ENCODE data around the gene OR51V1.

DNA sequence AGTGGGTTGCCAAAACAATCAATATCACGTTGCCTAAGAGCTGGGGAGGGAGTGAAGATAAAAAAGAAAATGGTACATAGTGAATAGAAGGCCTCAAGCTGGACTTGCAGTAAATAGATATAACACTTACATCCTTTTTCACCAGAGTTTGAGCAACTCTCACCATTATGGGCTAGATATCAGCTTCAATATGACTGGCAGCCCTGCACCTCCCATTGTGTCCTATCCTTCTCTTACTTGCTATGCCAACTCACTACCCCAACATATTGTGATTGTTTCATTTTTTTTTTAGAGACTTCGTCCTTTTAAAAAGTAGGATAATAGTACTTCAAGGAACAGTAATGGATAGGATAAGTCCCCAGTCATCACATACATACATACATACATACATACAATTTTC, 41.7 kb upstream of the OR51V1 start:
- TF ChIP-seq CTCF (IDR thresholded peaks at IDR 0.05) = no peak
- no peak for TF ChIP-seq POLR2A (IDR thresholded peaks at IDR 0.05)

Data from testis (tissue), 2 donors.